Uterus (tissue), 2 donors: ENCODE measurements around the gene OSBPL7.

ENCODE experiments used
- CTCF ChIP-seq, 4 experiments: fragments of 200-600 bp in 2 of 4; fragments of 450-650 bp in 2 of 4; sonication (generic) in 2 of 4; IDR thresholded peaks; one replicate each; pipeline ENCODE4 v1.5.1; 2016 to 2019; ENCODE audit warnings: antibody characterized with exemption in 4 of 4, mild to moderate bottlenecking in 2 of 4, moderate library complexity in 1 of 4
- POLR2A ChIP-seq, 2 donors: fragments of 450-650 bp; IDR thresholded peaks; one replicate each; pipeline ENCODE4 v1.6.1; 2016; ENCODE audit warnings: antibody characterized with exemption in 2 of 2, mild to moderate bottlenecking in 1 of 2, moderate library complexity in 1 of 2

GRCh38 chr17:47774331-47774730 is 47.3 kb downstream of the OSBPL7 start:
- TF ChIP-seq CTCF (IDR thresholded peaks at IDR 0.05) (no peak), POLR2A (IDR thresholded peaks at IDR 0.05) (no peak)
